HTR-8/SVneo (cell line): ENCODE measurements around the gene SEC63.

Experiments used
- DNase-seq: peaks from one replicate; pipeline ENCODE4 v3.0.0; 2011; ENCODE audit warnings: low spot score, mixed read lengths; ENCODE audit not compliant: insufficient read length
- FAIRE-seq: peaks from 2 replicates; lab custom pipeline; 2011; peaks lifted over from hg19 to GRCh38; lab: Jason Lieb, UNC

SEC63 gene

GRCh38 chr6:107827541-107827940, 130.5 kb downstream of the SEC63 start:
- FAIRE-seq (no peak), DNase-seq (no peak)

- DNase-seq (no peak), FAIRE-seq (no peak)
Observed at GRCh38 chr6:107823047-107823557, 134.9 kb downstream of the SEC63 start.

- FAIRE-seq (no peak), DNase-seq (no peak)
Observed at GRCh38 chr6:107822176-107823046, 135.6 kb downstream of the SEC63 start.

GRCh38 chr6:107821591-107821990, 136.4 kb downstream of the SEC63 start:
- FAIRE-seq = no peak
- DNase-seq = no peak

GRCh38 chr6:107820338-107821261, 137.4 kb downstream of the SEC63 start:
- no peak for FAIRE-seq
- DNase-seq = no peak

GRCh38 chr6:107819964-107820337, 138.1 kb downstream of the SEC63 start:
- DNase-seq = no peak
- no peak for FAIRE-seq

GRCh38 chr6:107819217-107819616, 138.8 kb downstream of the SEC63 start:
- DNase-seq (no peak), FAIRE-seq (no peak)

GRCh38 chr6:107818272-107818671, 139.7 kb downstream of the SEC63 start:
- DNase-seq (no peak), FAIRE-seq (no peak)

GRCh38 chr6:107817784-107818183, 140.2 kb downstream of the SEC63 start:
- DNase-seq = no peak
- no peak for FAIRE-seq
